Adrenal gland (tissue), 12 donors: ENCODE data around the gene DSCAML1. TPM values are rescaled to one million over a fixed set of nuclear protein-coding genes. Genes with fewer than 3 reads are reported as not detected.

Experiments
- DNase-seq, 7 donors: peaks; one replicate each; pipeline ENCODE4 v3.0.0-alpha.2; 2019 to 2020
- H3K27ac ChIP-seq, 5 donors: fragments of 200-600 bp; sonication (generic) in 4 of 5; 1 replicate in 3 of 5; 2 replicates in 2 of 5; pipeline versions ENCODE4 v1.5.1 to v1.8.0; 2016 to 2020; ENCODE audit warnings: mild to moderate bottlenecking in 1 of 5
- H3K27me3 ChIP-seq: fragments of 200-600 bp; 2 replicates; pipeline ENCODE4 v1.8.0; 2021
- H3K36me3 ChIP-seq, 2 donors: fragments of 200-600 bp; replicated peaks in 1 of 2; 1 replicate in 1 of 2; 2 replicates in 1 of 2; pipeline versions ENCODE4 v1.5.1 to v1.8.0; 2018 to 2022
- H3K4me1 ChIP-seq, 2 donors: fragments of 200-600 bp; replicated peaks in 1 of 2; 1 replicate in 1 of 2; 2 replicates in 1 of 2; pipeline versions ENCODE4 v1.5.1 to v1.8.0; 2018 to 2021
- H3K4me3 ChIP-seq, 4 donors: fragments of 200-600 bp; sonication (generic) in 3 of 4; one replicate each; pipeline ENCODE4 v1.5.1; 2016 to 2018
- H3K9me3 ChIP-seq, 3 donors: fragments of 200-600 bp; sonication (generic) in 1 of 3; replicated peaks in 1 of 3; 1 replicate in 2 of 3; 2 replicates in 1 of 3; pipeline versions ENCODE4 v1.5.1 to v1.8.0; 2016 to 2021
- POLR2A ChIP-seq, 2 donors: fragments of 450-650 bp; IDR thresholded peaks; one replicate each; pipeline ENCODE4 v1.6.1; 2017; ENCODE audit warnings: antibody characterized with exemption in 2 of 2, mild to moderate bottlenecking in 2 of 2, moderate library complexity in 1 of 2
- WGBS, 4 donors: extraction: QIAGEN DNeasy Blood & Tissue Kit in 2 of 4; methylation state at CpG; one replicate each; pipeline versions ENCODE4 v1.1.5 to v1.1.7; 2013 to 2017; 5-methylcytosine and 5-hydroxymethylcytosine counted together
- intact Hi-C, 2 donors: fragments of 100-400 bp; cut with DNase I; formaldehyde crosslinking; loops; one replicate each; pipeline versions ENCODE4 v1.14.1 to v1.15.0; 2022 to 2023
- polyA plus RNA-seq, 3 donors: library from polyadenylated mRNA; stranded (reverse); fragments of 200-250 nt in 2 of 3; fragments of 350-450 nt in 1 of 3; fragmentation: Illumina TruSeq in 1 of 3; extraction: RNeasy Lipid Tissue Mini Kit (QIAGEN cat#74804) in 1 of 3; gene quantifications; one replicate each; pipeline ENCODE4 v1.2.3, GENCODE V29; 2013 to 2014
- total RNA-seq, 9 donors: library from RNA; depleted of rRNA in 4 of 9; stranded (reverse); fragments of >200 nt in 4 of 9; fragments of 120-200 nt in 1 of 9; fragmentation: NEBNext Ultra II Directional in 1 of 9; extraction: Animal tissue kit (Norgen Biotek cat#: 25700) in 1 of 9; gene quantifications; one replicate each; pipeline versions ENCODE4 v1.1.0 to v1.2.4, GENCODE V29; 2013 to 2023
- TF ChIP-seq, protein P1 (sequence below), 6 experiments: fragments of 450-650 bp in 4 of 6; fragments of 200-600 bp in 2 of 6; sonication (generic) in 1 of 6; IDR thresholded peaks; 1 replicate in 5 of 6; 2 replicates in 1 of 6; pipeline versions ENCODE4 v1.5.1 to v1.8.0; 2016 to 2021; ENCODE audit warnings: antibody characterized with exemption in 6 of 6, mild to moderate bottlenecking in 2 of 6, moderate library complexity in 1 of 6
- donor health status: healthy with polysubstance abuse.
- donor health status: Bipolar disorder and iron deficiency.
- donor health status: DM: yes; HTN: yes; CAD: no.
- donor health status: DM: no; HTN: no; CAD: no.
- donor health status: DM: no; HTN: no; CAD: no.
- donor health status: DM: yes; HTN: yes; CAD: no.

Gene DSCAML1
- total and polyA plus RNA-seq, 12 donors = 0.09 to 1.9 (median 0.55) TPM; not detected in 1

DNA sequence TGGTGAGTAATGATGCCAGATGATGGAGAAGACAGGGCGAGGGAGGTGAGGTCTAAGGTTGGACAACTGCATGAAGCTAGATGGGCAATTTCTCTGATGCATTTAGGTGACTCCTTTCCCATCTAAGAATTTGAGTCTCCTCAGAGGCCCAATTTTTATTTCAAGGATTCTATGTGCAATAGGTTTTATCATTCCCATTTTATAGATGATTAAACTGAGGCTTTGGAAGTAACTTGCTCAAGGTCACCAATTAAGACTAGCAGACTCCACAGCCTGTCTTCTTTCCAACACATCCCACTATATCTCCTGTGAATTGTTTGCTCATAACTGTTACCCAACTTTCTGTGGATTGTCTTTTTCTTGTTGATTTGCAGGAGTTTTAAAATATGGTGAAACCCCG is 28.5 kb downstream of the DSCAML1 start:
- intact Hi-C loops = no loop called here
- no peaks in the 10 kb centered on the region for H3K9me3 ChIP-seq
- no peak overlapping the region for H3K27ac ChIP-seq
- no peak overlapping the region for H3K4me3 ChIP-seq
- WGBS, 4 donors = 82 to 100% (median 89%) methylated on average over 2 of the region's 2 CpGs
- no peak for DNase-seq
- no peaks in the 10 kb centered on the region for H3K36me3 ChIP-seq
- H3K4me1 ChIP-seq = no peaks in the 10 kb centered on the region
- TF ChIP-seq POLR2A (IDR thresholded peaks at IDR 0.05) = no peak
- TF ChIP-seq, protein P1, sequence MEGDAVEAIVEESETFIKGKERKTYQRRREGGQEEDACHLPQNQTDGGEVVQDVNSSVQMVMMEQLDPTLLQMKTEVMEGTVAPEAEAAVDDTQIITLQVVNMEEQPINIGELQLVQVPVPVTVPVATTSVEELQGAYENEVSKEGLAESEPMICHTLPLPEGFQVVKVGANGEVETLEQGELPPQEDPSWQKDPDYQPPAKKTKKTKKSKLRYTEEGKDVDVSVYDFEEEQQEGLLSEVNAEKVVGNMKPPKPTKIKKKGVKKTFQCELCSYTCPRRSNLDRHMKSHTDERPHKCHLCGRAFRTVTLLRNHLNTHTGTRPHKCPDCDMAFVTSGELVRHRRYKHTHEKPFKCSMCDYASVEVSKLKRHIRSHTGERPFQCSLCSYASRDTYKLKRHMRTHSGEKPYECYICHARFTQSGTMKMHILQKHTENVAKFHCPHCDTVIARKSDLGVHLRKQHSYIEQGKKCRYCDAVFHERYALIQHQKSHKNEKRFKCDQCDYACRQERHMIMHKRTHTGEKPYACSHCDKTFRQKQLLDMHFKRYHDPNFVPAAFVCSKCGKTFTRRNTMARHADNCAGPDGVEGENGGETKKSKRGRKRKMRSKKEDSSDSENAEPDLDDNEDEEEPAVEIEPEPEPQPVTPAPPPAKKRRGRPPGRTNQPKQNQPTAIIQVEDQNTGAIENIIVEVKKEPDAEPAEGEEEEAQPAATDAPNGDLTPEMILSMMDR (IDR thresholded peaks at IDR 0.05) = no peak
- H3K27me3 ChIP-seq = peaks cover 5% of the 10 kb centered on the region

DNA sequence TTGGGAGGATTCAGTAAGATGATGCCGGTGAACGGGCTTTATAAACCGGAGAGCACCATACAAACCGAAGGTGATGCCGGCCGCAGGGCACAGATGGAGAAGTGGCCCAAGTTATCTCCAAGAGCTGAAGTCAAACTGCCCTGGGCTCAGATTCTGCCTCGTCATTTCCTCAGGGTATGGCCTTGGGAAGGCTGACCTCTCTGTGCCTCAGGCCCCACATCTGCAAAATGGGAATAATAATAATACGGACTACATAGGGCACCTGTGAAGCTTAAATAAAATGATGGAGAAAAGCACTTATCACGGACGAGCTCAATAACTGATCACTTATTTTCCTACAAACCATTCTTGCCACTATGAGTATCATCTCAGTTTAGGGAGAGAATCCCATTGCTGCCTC is 29.9 kb downstream of the DSCAML1 start:
- no peak for DNase-seq
- Histone ChIP-seq H3K4me3 (no peak overlapping the region), H3K27ac (no peak overlapping the region), H3K27me3 (peaks cover 5% of the 10 kb centered on the region), H3K4me1 (no peaks in the 10 kb centered on the region), H3K9me3 (no peaks in the 10 kb centered on the region), H3K36me3 (no peaks in the 10 kb centered on the region)
- WGBS, 4 donors = 79 to 87% (median 85%) methylated on average over 10 of the region's 10 CpGs
- TF ChIP-seq POLR2A (IDR thresholded peaks at IDR 0.05) = no peak
- TF ChIP-seq, protein P1 (IDR thresholded peaks at IDR 0.05) = no peak
- intact Hi-C loops = no loop called here

DNA sequence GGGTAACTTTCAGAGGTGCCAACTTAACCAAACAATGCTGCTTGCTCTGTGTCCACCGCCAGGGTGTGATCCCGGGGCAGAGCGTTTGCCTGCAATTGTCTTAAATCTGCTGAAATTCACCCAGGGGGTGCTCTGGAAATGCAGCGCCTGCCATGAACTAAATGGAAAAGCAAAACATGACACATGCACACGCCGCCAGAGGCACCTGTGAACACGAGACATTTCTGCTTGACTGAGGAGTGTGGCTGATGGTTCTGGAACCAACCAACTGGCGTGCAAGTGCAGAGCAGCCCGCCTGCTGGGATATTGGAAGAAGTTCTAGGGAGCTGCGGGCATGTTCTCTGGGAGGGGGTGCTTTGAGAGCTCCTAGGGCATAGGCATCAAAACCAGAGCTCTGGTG is 30.4 kb downstream of the DSCAML1 start:
- DNase-seq = no peak
- no peaks in the 10 kb centered on the region for H3K9me3 ChIP-seq
- no peak overlapping the region for H3K27ac ChIP-seq
- no peaks in the 10 kb centered on the region for H3K4me1 ChIP-seq
- no peak for TF ChIP-seq POLR2A (IDR thresholded peaks at IDR 0.05)
- TF ChIP-seq, protein P1 (IDR thresholded peaks at IDR 0.05) = no peak
- no peak overlapping the region for H3K4me3 ChIP-seq
- H3K27me3 ChIP-seq = peaks cover 5% of the 10 kb centered on the region
- intact Hi-C loops = no loop called here
- WGBS, 4 donors = 79 to 89% (median 88%) methylated on average over 9 to 10 of the region's 10 CpGs
- no peaks in the 10 kb centered on the region for H3K36me3 ChIP-seq

DNA sequence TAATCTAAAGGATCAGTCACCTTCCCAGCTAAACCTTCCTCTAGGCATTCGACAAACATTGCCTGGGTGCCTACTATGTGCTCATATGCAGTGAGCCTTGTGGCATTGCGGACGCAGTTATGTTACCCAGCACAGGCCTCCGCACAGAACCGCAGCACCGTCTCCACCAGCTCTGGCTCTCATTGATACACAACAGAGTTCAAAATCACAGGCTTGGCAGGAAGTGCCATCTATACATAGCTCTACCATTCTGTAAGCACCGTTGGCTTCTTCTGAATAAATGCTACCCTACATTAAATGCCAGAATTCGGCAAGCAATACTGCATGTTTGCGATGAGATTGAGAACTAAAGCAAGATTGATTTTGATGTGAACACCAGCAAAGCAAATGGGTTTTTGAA is 31.0 kb downstream of the DSCAML1 start:
- peaks cover 5% of the 10 kb centered on the region for H3K27me3 ChIP-seq
- DNase-seq = no peak
- intact Hi-C loops = no loop called here
- no peak for TF ChIP-seq POLR2A (IDR thresholded peaks at IDR 0.05)
- TF ChIP-seq, protein P1 (IDR thresholded peaks at IDR 0.05) = no peak
- 86 to 89% (median 88%) methylated on average over 9 of the region's 9 CpGs for WGBS, 4 donors
- no peaks in the 10 kb centered on the region for H3K4me1 ChIP-seq
- no peaks in the 10 kb centered on the region for H3K9me3 ChIP-seq
- no peak overlapping the region for H3K4me3 ChIP-seq
- no peak overlapping the region for H3K27ac ChIP-seq
- H3K36me3 ChIP-seq = no peaks in the 10 kb centered on the region
